ENCODE data around the gene CSTF1. TPM values are rescaled to one million over a fixed set of nuclear protein-coding genes. Genes with fewer than 3 reads are reported as not detected.
A peak's percentile ranks its signal among the peaks of the same experiment; 100 is the strongest.

CSTF1 gene
- total RNA-seq: 16.9 TPM
- long read RNA-seq, full-length matches to known transcripts: 9 of 16 reads
- long read RNA-seq, partial matches to known transcripts: 2 of 16 reads
- long read RNA-seq, other reads (novel, unspliced or antisense): 5 of 16 reads

- peak within 1 kb of the TSS; percentile 91 for H3K27ac ChIP-seq (replicated peaks)
- peaks cover 32% of the 10 kb centered on the region for H3K4me1 ChIP-seq
- intact Hi-C loops (cut with micrococcal nuclease): no loop called here
- DNase-seq: peak; percentile 98
- H3K4me3 ChIP-seq: peak within 1 kb of the TSS; percentile 92
- no peaks in the 10 kb centered on the region for H3K27me3 ChIP-seq (ENCODE audit: low read depth)
- peaks cover 21% of the 10 kb centered on the region for H3K36me3 ChIP-seq
- TF ChIP-seq CTCF (IDR thresholded peaks at IDR 0.05; ENCODE audit: borderline replicate concordance): no peak
- H3K9me3 ChIP-seq (replicated peaks): no peaks in the 10 kb centered on the region
These were observed at the start of gene CSTF1, which contains the start of gene AURKA for GRCh38 chr20:56392132-56392880. TSS of gene CSTF1 (plus strand) at chr20:56392645. CDS start at chr20:56395553, 2,908 bp downstream. TSS of gene AURKA (minus strand) at chr20:56392215. CDS start at chr20:56388197, 4,018 bp downstream.

GRCh38 chr20:56342783-56343182 is 49.7 kb upstream of the CSTF1 start:
- no peak overlapping the region for H3K27ac ChIP-seq (replicated peaks)
- no peaks in the 10 kb centered on the region for H3K36me3 ChIP-seq
- no peak for TF ChIP-seq CTCF (IDR thresholded peaks at IDR 0.05; ENCODE audit: borderline replicate concordance)
- DNase-seq: no peak
- intact Hi-C loops (cut with micrococcal nuclease): no loop called here
- no peaks in the 10 kb centered on the region for H3K9me3 ChIP-seq (replicated peaks)
- H3K27me3 ChIP-seq (ENCODE audit: low read depth): peaks cover 80% of the 10 kb centered on the region
- H3K4me1 ChIP-seq: peaks cover 6% of the 10 kb centered on the region
- no peak overlapping the region for H3K4me3 ChIP-seq

GRCh38 chr20:56343861-56344381 is 48.5 kb upstream of the CSTF1 start:
- Histone ChIP-seq H3K9me3 (replicated peaks) (no peaks in the 10 kb centered on the region), H3K4me1 (peaks cover 6% of the 10 kb centered on the region), H3K27ac (replicated peaks) (no peak overlapping the region), H3K4me3 (peak overlapping the region; percentile 18), H3K27me3 (ENCODE audit: low read depth) (peaks cover 82% of the 10 kb centered on the region), H3K36me3 (no peaks in the 10 kb centered on the region)
- peak; percentile 67 for TF ChIP-seq CTCF (IDR thresholded peaks at IDR 0.05; ENCODE audit: borderline replicate concordance)
- intact Hi-C loops (cut with micrococcal nuclease): no loop called here
- DNase-seq: no peak

GRCh38 chr20:56345911-56346310 is 46.5 kb upstream of the CSTF1 start:
- H3K9me3 ChIP-seq (replicated peaks): no peaks in the 10 kb centered on the region
- H3K36me3 ChIP-seq: no peaks in the 10 kb centered on the region
- H3K27me3 ChIP-seq (ENCODE audit: low read depth): peaks cover 80% of the 10 kb centered on the region
- TF ChIP-seq CTCF (IDR thresholded peaks at IDR 0.05; ENCODE audit: borderline replicate concordance): no peak
- H3K4me1 ChIP-seq: peaks cover 6% of the 10 kb centered on the region
- no peak overlapping the region for H3K27ac ChIP-seq (replicated peaks)
- intact Hi-C loops (cut with micrococcal nuclease): no loop called here
- H3K4me3 ChIP-seq: no peak overlapping the region
- DNase-seq: no peak

- Histone ChIP-seq H3K36me3 (no peaks in the 10 kb centered on the region), H3K27ac (replicated peaks) (no peak overlapping the region), H3K27me3 (ENCODE audit: low read depth) (peaks cover 70% of the 10 kb centered on the region), H3K4me1 (peaks cover 6% of the 10 kb centered on the region), H3K4me3 (no peak overlapping the region), H3K9me3 (replicated peaks) (no peaks in the 10 kb centered on the region)
- no peak for TF ChIP-seq CTCF (IDR thresholded peaks at IDR 0.05; ENCODE audit: borderline replicate concordance)
- intact Hi-C loops (cut with micrococcal nuclease): no loop called here
- no peak for DNase-seq
These were observed 44.7 kb upstream of the CSTF1 start for GRCh38 chr20:56347628-56348304.
